Mesothelial cell of epicardium (in vitro differentiated cells): ENCODE data around the gene POLR3F. TPM values are rescaled to one million over a fixed set of nuclear protein-coding genes. Genes with fewer than 3 reads are reported as not detected.

Source experiments
- DNase-seq, 2 experiments: peaks; one replicate each; pipeline ENCODE4 v3.0.0; 2021; ENCODE audit warnings: low spot score in 2 of 2; ENCODE audit not compliant: unreplicated experiment in 2 of 2
- H3K27ac Mint-ChIP-seq: 2 replicates; pipeline ENCODE4 v1.8.0; 2021; ENCODE audit warnings: mixed read lengths
- H3K27me3 Mint-ChIP-seq: 2 replicates; pipeline ENCODE4 v1.8.0; 2021; ENCODE audit warnings: low read depth, mixed read lengths
- H3K36me3 Mint-ChIP-seq: 2 replicates; pipeline ENCODE4 v1.8.0; 2021; ENCODE audit warnings: mixed read lengths
- H3K4me1 Mint-ChIP-seq: 2 replicates; pipeline ENCODE4 v1.8.0; 2021; ENCODE audit warnings: mixed read lengths
- H3K4me3 Mint-ChIP-seq: 2 replicates; pipeline ENCODE4 v1.8.0; 2021; ENCODE audit warnings: mild to moderate bottlenecking, moderate library complexity, mixed read lengths
- H3K9me3 Mint-ChIP-seq: 2 replicates; pipeline ENCODE4 v1.8.0; 2021; ENCODE audit warnings: mixed read lengths
- CTCF ChIP-seq: fragments of 200-600 bp; sonication (generic); IDR thresholded peaks from one replicate; pipeline ENCODE4 v1.5.0; 2021; ENCODE audit warnings: antibody characterized with exemption; ENCODE audit not compliant: unreplicated experiment
- microRNA-seq: library from miRNA; unstranded; fragments of <30 nt; microRNA quantifications from one replicate; pipeline ENCODE4 v1.2.0, GENCODE V29; 2021; ENCODE audit warnings: inconsistent platforms, mixed read lengths
- total RNA-seq: library from RNA; stranded (reverse); gene quantifications from 3 replicates; pipeline ENCODE4 v1.2.1, GENCODE V29; 2021

The POLR3F gene
- total RNA-seq, 1 donor from 2014 or later: 12.2 TPM

- DNase-seq: no peak
- TF ChIP-seq CTCF: no peak
- peaks cover 44% of the 10 kb centered on the region for H3K36me3 Mint-ChIP-seq
- no peak overlapping the region for H3K27ac Mint-ChIP-seq
- no peak overlapping the region for H3K4me3 Mint-ChIP-seq
- H3K9me3 Mint-ChIP-seq: peaks cover 4% of the 10 kb centered on the region
- no peaks in the 10 kb centered on the region for H3K27me3 Mint-ChIP-seq
- H3K4me1 Mint-ChIP-seq: no peaks in the 10 kb centered on the region
Observed at GRCh38 chr20:18532626-18533025, 65.4 kb downstream of the POLR3F start.

GRCh38 chr20:18533491-18533890 is 66.3 kb downstream of the POLR3F start:
- H3K9me3 Mint-ChIP-seq: peaks cover 4% of the 10 kb centered on the region
- no peaks in the 10 kb centered on the region for H3K27me3 Mint-ChIP-seq
- no peak for DNase-seq
- peaks cover 49% of the 10 kb centered on the region for H3K36me3 Mint-ChIP-seq
- no peak overlapping the region for H3K4me3 Mint-ChIP-seq
- H3K4me1 Mint-ChIP-seq: no peaks in the 10 kb centered on the region
- H3K27ac Mint-ChIP-seq: no peak overlapping the region
- no peak for TF ChIP-seq CTCF

GRCh38 chr20:18533978-18534644 is 66.9 kb downstream of the POLR3F start:
- no peak overlapping the region for H3K4me3 Mint-ChIP-seq

More at GRCh38 chr20:18533978-18534644, 66.9 kb downstream of the POLR3F start:
- no peaks in the 10 kb centered on the region for H3K4me1 Mint-ChIP-seq
- no peak for DNase-seq
- H3K27me3 Mint-ChIP-seq: no peaks in the 10 kb centered on the region
- H3K36me3 Mint-ChIP-seq: peaks cover 47% of the 10 kb centered on the region
- H3K9me3 Mint-ChIP-seq: peaks cover 4% of the 10 kb centered on the region
- TF ChIP-seq CTCF: no peak
- H3K27ac Mint-ChIP-seq: no peak overlapping the region

Small RNA genes within 50 kb of the gene (microRNA-seq; reads per million reads assigned to microRNA genes)
- 1.2 reads per million for gene MIR3192

Other genes with a start within 250 kb of the POLR3F start
- 23.7 to 25.4 TPM (median 24.3 TPM) in 3 replicates for gene ZNF133, start 178.9 kb upstream of the POLR3F start, total RNA-seq
- 5.3 to 8.2 TPM (median 7.2 TPM) in 3 replicates for gene DZANK1, start 360 bp upstream of the POLR3F start, total RNA-seq
- gene RBBP9, start 29.8 kb downstream of the POLR3F start, total RNA-seq: 19.2 to 22.0 TPM (median 20.6 TPM) in 3 replicates
- gene SEC23B, start 40.5 kb downstream of the POLR3F start, total RNA-seq: 33.1 to 38.0 TPM (median 35.2 TPM) in 3 replicates
- gene SMIM26, start 100.0 kb downstream of the POLR3F start, total RNA-seq: 64.2 to 65.3 TPM (median 64.8 TPM) in 3 replicates
- 22.2 to 25.7 TPM (median 23.7 TPM) in 3 replicates for gene DTD1, start 120.7 kb downstream of the POLR3F start, total RNA-seq